Measurements from ENCODE around the gene MYL6. TPM values are rescaled to one million over a fixed set of nuclear protein-coding genes. Genes with fewer than 3 reads are reported as not detected.

The MYL6 gene
- total RNA-seq, 2 experiments from 2014 or later, result 751 to 777 TPM

- peaks cover 37% of the 10 kb centered on the region for H3K4me1 Mint-ChIP-seq
- H3K27ac Mint-ChIP-seq, result peak overlapping the region; percentile 95
- H3K36me3 Mint-ChIP-seq, result peaks cover 63% of the 10 kb centered on the region
- no peak for DNase-seq
- no peaks in the 10 kb centered on the region for H3K9me3 Mint-ChIP-seq
- H3K4me3 Mint-ChIP-seq, result peak overlapping the region; percentile 95
- no peaks in the 10 kb centered on the region for H3K27me3 Mint-ChIP-seq
These were observed 1.5 kb downstream of the MYL6 start for GRCh38 chr12:56159482-56160192.

GRCh38 chr12:56160193-56160763 is 2.1 kb downstream of the MYL6 start:
- Mint-ChIP-seq H3K36me3 (peaks cover 62% of the 10 kb centered on the region), H3K27ac (peak overlapping the region; percentile 95), H3K4me3 (peak overlapping the region; percentile 95), H3K4me1 (peaks cover 37% of the 10 kb centered on the region), H3K27me3 (no peaks in the 10 kb centered on the region), H3K9me3 (no peaks in the 10 kb centered on the region)
- peak; percentile 59 for DNase-seq

- DNase-seq, result no peak
- H3K27me3 Mint-ChIP-seq, result no peaks in the 10 kb centered on the region
- peaks cover 37% of the 10 kb centered on the region for H3K4me1 Mint-ChIP-seq
- H3K27ac Mint-ChIP-seq, result peak overlapping the region; percentile 95
- no peaks in the 10 kb centered on the region for H3K9me3 Mint-ChIP-seq
- peak overlapping the region; percentile 95 for H3K4me3 Mint-ChIP-seq
- peaks cover 55% of the 10 kb centered on the region for H3K36me3 Mint-ChIP-seq
These were observed 2.9 kb downstream of the MYL6 start for GRCh38 chr12:56160894-56161689.

GRCh38 chr12:56161690-56162351 is 3.7 kb downstream of the MYL6 start:
- Mint-ChIP-seq H3K4me1 (peaks cover 37% of the 10 kb centered on the region), H3K27me3 (no peaks in the 10 kb centered on the region), H3K9me3 (no peaks in the 10 kb centered on the region), H3K27ac (peak overlapping the region; percentile 95), H3K36me3 (peaks cover 52% of the 10 kb centered on the region), H3K4me3 (peak overlapping the region; percentile 95)
- DNase-seq, result no peak

- H3K4me1 Mint-ChIP-seq, result peaks cover 31% of the 10 kb centered on the region
- peaks cover 48% of the 10 kb centered on the region for H3K36me3 Mint-ChIP-seq
- no peaks in the 10 kb centered on the region for H3K27me3 Mint-ChIP-seq
- H3K27ac Mint-ChIP-seq, result peak overlapping the region; percentile 52
- DNase-seq, result no peak
- H3K4me3 Mint-ChIP-seq, result no peak overlapping the region
- H3K9me3 Mint-ChIP-seq, result no peaks in the 10 kb centered on the region
These were observed 4.5 kb downstream of the MYL6 start for GRCh38 chr12:56162468-56163290.

- no peaks in the 10 kb centered on the region for H3K9me3 Mint-ChIP-seq
- peaks cover 30% of the 10 kb centered on the region for H3K4me1 Mint-ChIP-seq
- H3K4me3 Mint-ChIP-seq, result peak overlapping the region; percentile 22
- H3K36me3 Mint-ChIP-seq, result peaks cover 41% of the 10 kb centered on the region
- H3K27me3 Mint-ChIP-seq, result no peaks in the 10 kb centered on the region
- no peak for DNase-seq
- peak overlapping the region; percentile 82 for H3K27ac Mint-ChIP-seq
These were observed 5.6 kb downstream of the MYL6 start for GRCh38 chr12:56163533-56164344.

- Mint-ChIP-seq H3K9me3 (no peaks in the 10 kb centered on the region), H3K36me3 (peaks cover 38% of the 10 kb centered on the region), H3K4me1 (peaks cover 26% of the 10 kb centered on the region), H3K27me3 (no peaks in the 10 kb centered on the region), H3K27ac (peak overlapping the region; percentile 38), H3K4me3 (no peak overlapping the region)
- no peak for DNase-seq
These were observed 6.2 kb downstream of the MYL6 start for GRCh38 chr12:56164345-56164729.

- Mint-ChIP-seq H3K27ac (no peak overlapping the region), H3K27me3 (no peaks in the 10 kb centered on the region), H3K36me3 (peaks cover 34% of the 10 kb centered on the region), H3K4me1 (peaks cover 17% of the 10 kb centered on the region), H3K9me3 (no peaks in the 10 kb centered on the region), H3K4me3 (no peak overlapping the region)
- no peak for DNase-seq
These were observed 7.2 kb downstream of the MYL6 start for GRCh38 chr12:56165369-56165768.

GRCh38 chr12:56169229-56169759 is 11.1 kb downstream of the MYL6 start:
- DNase-seq, result no peak
- Mint-ChIP-seq H3K36me3 (peaks cover 17% of the 10 kb centered on the region), H3K27me3 (no peaks in the 10 kb centered on the region), H3K27ac (peak overlapping the region; percentile 55), H3K4me3 (no peak overlapping the region), H3K9me3 (no peaks in the 10 kb centered on the region), H3K4me1 (no peaks in the 10 kb centered on the region)

GRCh38 chr12:56172839-56173238 is 14.7 kb downstream of the MYL6 start:
- no peaks in the 10 kb centered on the region for H3K4me1 Mint-ChIP-seq
- H3K9me3 Mint-ChIP-seq, result no peaks in the 10 kb centered on the region
- no peak for DNase-seq
- H3K27me3 Mint-ChIP-seq, result no peaks in the 10 kb centered on the region
- peaks cover 26% of the 10 kb centered on the region for H3K36me3 Mint-ChIP-seq
- H3K4me3 Mint-ChIP-seq, result no peak overlapping the region
- no peak overlapping the region for H3K27ac Mint-ChIP-seq

- DNase-seq, result no peak
- Mint-ChIP-seq H3K9me3 (no peaks in the 10 kb centered on the region), H3K27me3 (no peaks in the 10 kb centered on the region), H3K36me3 (peaks cover 23% of the 10 kb centered on the region), H3K4me3 (no peak overlapping the region), H3K4me1 (no peaks in the 10 kb centered on the region), H3K27ac (no peak overlapping the region)
These were observed 20.2 kb downstream of the MYL6 start for GRCh38 chr12:56178347-56178746.

- no peak overlapping the region for H3K27ac Mint-ChIP-seq
- no peaks in the 10 kb centered on the region for H3K9me3 Mint-ChIP-seq
- DNase-seq, result no peak
- peaks cover 25% of the 10 kb centered on the region for H3K36me3 Mint-ChIP-seq
- peaks cover 4% of the 10 kb centered on the region for H3K27me3 Mint-ChIP-seq
- H3K4me1 Mint-ChIP-seq, result peaks cover 27% of the 10 kb centered on the region
- peak overlapping the region; percentile 90 for H3K4me3 Mint-ChIP-seq
These were observed 28.8 kb downstream of the MYL6 start for GRCh38 chr12:56186957-56187356.

- H3K4me3 Mint-ChIP-seq, result peak overlapping the region; percentile 90
- H3K27ac Mint-ChIP-seq, result peak overlapping the region; percentile 81
- H3K9me3 Mint-ChIP-seq, result no peaks in the 10 kb centered on the region
- peaks cover 33% of the 10 kb centered on the region for H3K4me1 Mint-ChIP-seq
- H3K36me3 Mint-ChIP-seq, result peaks cover 25% of the 10 kb centered on the region
- H3K27me3 Mint-ChIP-seq, result peaks cover 4% of the 10 kb centered on the region
- DNase-seq, result no peak
These were observed 30.1 kb downstream of the MYL6 start for GRCh38 chr12:56188131-56188777.

All from activated naive CD8-positive, alpha-beta T cell treated with anti-CD3 and anti-CD28 coated beads for 36 hours (primary cell).